A549 (cell line): ENCODE results near the gene TUBB2A. TPM values are rescaled to one million over a fixed set of nuclear protein-coding genes. Genes with fewer than 3 reads are reported as not detected.

Experiments used
- ATAC-seq, 2 experiments: fragments of 200-7000 bp in 1 of 2; fragments of >200 bp in 1 of 2; cut with Nextera tagmentation in 1 of 2; cut with Tn5 transposase in 1 of 2; 3 replicates each; pipeline versions ENCODE4 v1.8.0 to v1.9.1; 2018 to 2020; ENCODE audit warnings: mild to moderate bottlenecking in 1 of 2, moderate library complexity in 1 of 2
- CTCF ChIA-PET: fragments of 300-600 bp; sonication (Branson Sonifier 250); formaldehyde crosslinking; extraction: SDS; loops from one replicate; lab custom pipeline; 2021; ENCODE audit warnings: antibody characterized with exemption, inconsistent platforms; lab: Yijun Ruan, JAX
- POLR2A ChIA-PET: fragments of 350-600 bp; formaldehyde crosslinking; extraction: SDS; loops from one replicate; lab custom pipeline; 2021; ENCODE audit warnings: antibody characterized with exemption, inconsistent platforms; lab: Yijun Ruan, JAX
- DNase-seq, 2 experiments: peaks; one replicate each; pipeline versions ENCODE4 v3.0.0 to v3.0.0-alpha.2; 2011 to 2016; ENCODE audit warnings: low read depth in 1 of 2, low spot score in 1 of 2
- FAIRE-seq: peaks from 2 replicates; lab custom pipeline; 2011; peaks lifted over from hg19 to GRCh38; lab: Jason Lieb, UNC
- H3K27ac ChIP-seq, 2 experiments: fragments of >200 bp; sonication (Bioruptor Twin); formaldehyde crosslinking; 3 replicates each; pipeline ENCODE4 v1.5.1; 2016 to 2017
- H3K4me1 ChIP-seq: fragments of >200 bp; sonication (Bioruptor Twin); formaldehyde crosslinking; 3 replicates; pipeline ENCODE4 v1.6.1; 2016
- H3K4me2 ChIP-seq: fragments of >200 bp; sonication (Bioruptor Twin); formaldehyde crosslinking; 3 replicates; pipeline ENCODE4 v1.6.1; 2016
- H3K4me3 ChIP-seq: fragments of >200 bp; sonication (Bioruptor Twin); formaldehyde crosslinking; 3 replicates; pipeline ENCODE4 v1.5.1; 2016
- H3K9me3 ChIP-seq: fragments of >200 bp; sonication (Bioruptor Twin); formaldehyde crosslinking; 3 replicates; pipeline ENCODE4 v1.6.1; 2016
- CBX2 ChIP-seq: fragments of 200-600 bp; sonication (generic); IDR thresholded peaks from 2 replicates; pipeline ENCODE4 v1.6.1; 2016; ENCODE audit warnings: low read depth, mild to moderate bottlenecking, borderline replicate concordance
- ESRRA ChIP-seq: fragments of 150-350 bp; IDR thresholded peaks from 2 replicates; pipeline ENCODE4 v1.6.1; 2014; ENCODE audit warnings: mild to moderate bottlenecking, low read length, borderline replicate concordance
- HMGXB4 ChIP-seq: fragments of 250-450 bp; sonication (Bioruptor Pico); IDR thresholded peaks from 2 replicates; pipeline ENCODE4 v1.5.0; 2021; ENCODE audit warnings: mild to moderate bottlenecking, moderate library complexity, borderline replicate concordance
- HOXA7 ChIP-seq: fragments of 250-450 bp; sonication (Bioruptor Pico); IDR thresholded peaks from 2 replicates; pipeline ENCODE4 v1.5.0; 2020; ENCODE audit warnings: mild to moderate bottlenecking, moderate library complexity
- HOXB13 ChIP-seq: fragments of 250-450 bp; sonication (Bioruptor Pico); IDR thresholded peaks from 2 replicates; pipeline ENCODE4 v1.5.0; 2020; ENCODE audit warnings: low read depth, mild to moderate bottlenecking, moderate library complexity
- JUNB ChIP-seq: fragments of >200 bp; sonication (Bioruptor Twin); formaldehyde crosslinking; IDR thresholded peaks from 2 replicates; pipeline ENCODE4 v1.6.1; 2016
- MAZ ChIP-seq: fragments of 150-350 bp; IDR thresholded peaks from 2 replicates; pipeline ENCODE4 v1.6.1; 2014; ENCODE audit warnings: antibody characterized with exemption, low read depth, low read length, borderline replicate concordance
- NR3C1 ChIP-seq: fragments of >200 bp; sonication (Bioruptor Twin); formaldehyde crosslinking; IDR thresholded peaks from 3 replicates; pipeline ENCODE4 v1.6.1; 2017
- POLR2AphosphoS2 ChIP-seq: conservative IDR thresholded peaks from 2 replicates; pipeline ENCODE4 v1.6.1; 2012; ENCODE audit warnings: low read length, improper control_type of control experiment, inconsistent platforms
- RAD21 ChIP-seq, 2 experiments: fragments of >200 bp in 1 of 2; sonication (Bioruptor Twin) in 1 of 2; formaldehyde crosslinking in 1 of 2; IDR thresholded peaks in 1 of 2; conservative IDR thresholded peaks in 1 of 2; 2 replicates in 1 of 2; 3 replicates in 1 of 2; pipeline ENCODE4 v1.6.1; 2012 to 2018; ENCODE audit warnings: inconsistent platforms in 1 of 2
- RCOR1 ChIP-seq: fragments of 150-350 bp; IDR thresholded peaks from 2 replicates; pipeline ENCODE4 v1.6.1; 2014; ENCODE audit warnings: antibody characterized with exemption, low read length, low read depth
- RFX5 ChIP-seq: fragments of 450-650 bp; IDR thresholded peaks from 2 replicates; pipeline ENCODE4 v1.7.1; 2014; ENCODE audit warnings: antibody characterized with exemption, mild to moderate bottlenecking, moderate library complexity
- RNF2 ChIP-seq: fragments of 200-600 bp; sonication (generic); IDR thresholded peaks from 2 replicates; pipeline ENCODE4 v1.6.1; 2016; ENCODE audit warnings: low read depth, mild to moderate bottlenecking, antibody characterized with exemption, moderate library complexity, borderline replicate concordance
- SMC3 ChIP-seq: fragments of >200 bp; sonication (Bioruptor Twin); formaldehyde crosslinking; IDR thresholded peaks from 3 replicates; pipeline ENCODE4 v1.6.1; 2018; ENCODE audit warnings: inconsistent platforms
- ZC3H11A ChIP-seq: fragments of 450-650 bp; IDR thresholded peaks from 2 replicates; pipeline ENCODE4 v1.6.1; 2014; ENCODE audit warnings: antibody characterized with exemption, mild to moderate bottlenecking
- ZNF302 ChIP-seq: fragments of 250-450 bp; sonication (Bioruptor Pico); IDR thresholded peaks from 2 replicates; pipeline ENCODE4 v1.9.0; 2021; ENCODE audit warnings: inconsistent platforms, mild to moderate bottlenecking, moderate library complexity
- WGBS: methylation state at CpG from one replicate; pipeline ENCODE4 v1.1.6; 2017; ENCODE audit errors: missing lambda C conversion rate; 5-methylcytosine and 5-hydroxymethylcytosine counted together
- polyA plus RNA-seq, 4 experiments: library from polyadenylated mRNA; depleted of rRNA in 3 of 4; stranded (reverse); fragments of >200 nt; fragmentation: RNase III in 1 of 4; extraction: RNeasy Plus Mini Kit Qiagen cat#74134 plus additional on column Dnase treatment in 1 of 4; gene quantifications; 2 replicates in 3 of 4; 3 replicates in 1 of 4; pipeline ENCODE4 v1.2.3, GENCODE V29; 2011 to 2017
- TF ChIP-seq, protein P1 (sequence below): fragments of 250-450 bp; sonication (Bioruptor Pico); IDR thresholded peaks from 2 replicates; pipeline ENCODE4 v1.5.0; 2020; ENCODE audit warnings: low read depth, mild to moderate bottlenecking, moderate library complexity
- TF ChIP-seq, protein P2 (sequence below): IDR thresholded peaks from 2 replicates; pipeline ENCODE4 v1.6.1; 2012

TUBB2A gene
- polyA plus RNA-seq, 2 of the 4 experiments (the other 2 are of a cell fraction): 23.9 to 47.4 TPM

DNA sequence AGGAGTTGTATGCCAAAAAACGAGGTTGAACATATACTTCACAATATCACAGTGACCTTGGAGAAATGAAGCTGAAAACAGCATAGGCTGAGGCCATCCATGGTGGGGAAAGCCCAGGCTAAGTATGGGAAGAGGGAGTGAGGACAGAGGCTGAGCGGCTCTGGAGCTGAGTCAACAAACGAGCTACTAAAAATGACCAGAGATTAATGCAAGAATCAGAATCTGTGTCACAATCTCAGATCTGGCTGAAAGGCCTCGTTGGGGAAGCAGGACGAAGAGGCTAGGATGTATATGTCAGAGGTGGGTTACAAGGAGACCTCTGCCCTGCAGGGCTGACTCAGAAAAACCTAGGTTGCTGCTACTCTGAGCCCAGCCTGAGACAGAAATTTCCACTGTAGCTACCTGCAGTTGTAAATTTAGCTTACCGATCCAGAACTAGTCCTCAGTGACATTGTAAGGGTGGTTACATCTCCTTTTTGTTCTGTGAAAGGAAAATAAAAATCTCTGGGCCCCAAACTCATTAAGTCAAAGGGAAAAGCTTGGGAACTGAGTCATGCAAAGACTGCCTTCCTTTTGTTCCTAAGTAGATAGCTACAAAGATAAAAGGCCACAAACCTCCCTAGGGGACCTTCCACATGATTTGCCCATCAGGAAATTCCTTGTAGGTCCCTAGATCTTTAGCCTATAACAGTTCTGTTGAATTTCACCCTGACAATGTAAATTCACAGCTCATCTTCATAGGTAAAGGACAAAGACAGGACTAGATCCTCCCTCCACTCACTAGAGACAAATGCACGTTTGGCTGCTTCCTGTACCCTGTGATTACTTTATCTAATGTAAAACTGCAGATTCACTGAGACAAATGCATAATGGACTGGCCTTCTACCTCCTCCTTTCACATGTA lies 8.5 kb upstream of the TUBB2A start:
- no peak overlapping the region for H3K4me3 ChIP-seq
- CTCF ChIA-PET: interaction anchor here (0.6 to 2.6 kb wide), 5 partner anchors 9 to 85 kb away, joined by 3 to 11 read pairs (median 3); partner anchors contain the start of gene TUBB2A
- no peaks in the 10 kb centered on the region for H3K9me3 ChIP-seq
- DNase-seq (no peak), FAIRE-seq (no peak), ATAC-seq (no peak)
- H3K4me1 ChIP-seq: peaks cover 16% of the 10 kb centered on the region; the same call in 2 of the 3 replicates
- H3K27ac ChIP-seq: no peak overlapping the region
- no peak overlapping the region for H3K4me2 ChIP-seq
- POLR2A ChIA-PET: no interaction called here
- 66% methylated on average over 7 of the region's 7 CpGs for WGBS
- TF ChIP-seq, protein P1, sequence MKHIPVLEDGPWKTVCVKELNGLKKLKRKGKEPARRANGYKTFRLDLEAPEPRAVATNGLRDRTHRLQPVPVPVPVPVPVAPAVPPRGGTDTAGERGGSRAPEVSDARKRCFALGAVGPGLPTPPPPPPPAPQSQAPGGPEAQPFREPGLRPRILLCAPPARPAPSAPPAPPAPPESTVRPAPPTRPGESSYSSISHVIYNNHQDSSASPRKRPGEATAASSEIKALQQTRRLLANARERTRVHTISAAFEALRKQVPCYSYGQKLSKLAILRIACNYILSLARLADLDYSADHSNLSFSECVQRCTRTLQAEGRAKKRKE: no peak
- no peak for TF ChIP-seq RFX5
- TF ChIP-seq NR3C1: no peak
- no peak for TF ChIP-seq ZC3H11A
- TF ChIP-seq HMGXB4 (CRISPR knock-in tag): no peak
- no peak for TF ChIP-seq POLR2AphosphoS2
- no peak for TF ChIP-seq JUNB
- no peak for TF ChIP-seq RNF2
- TF ChIP-seq RAD21 (conservative IDR thresholded peaks at IDR 0.05 in 1 of 2, IDR thresholded peaks at IDR 0.05 in 1 of 2): no peak
- TF ChIP-seq ESRRA: no peak
- no peak for TF ChIP-seq RCOR1
- TF ChIP-seq ZNF302: no peak
- TF ChIP-seq SMC3: no peak
- TF ChIP-seq, protein P2, sequence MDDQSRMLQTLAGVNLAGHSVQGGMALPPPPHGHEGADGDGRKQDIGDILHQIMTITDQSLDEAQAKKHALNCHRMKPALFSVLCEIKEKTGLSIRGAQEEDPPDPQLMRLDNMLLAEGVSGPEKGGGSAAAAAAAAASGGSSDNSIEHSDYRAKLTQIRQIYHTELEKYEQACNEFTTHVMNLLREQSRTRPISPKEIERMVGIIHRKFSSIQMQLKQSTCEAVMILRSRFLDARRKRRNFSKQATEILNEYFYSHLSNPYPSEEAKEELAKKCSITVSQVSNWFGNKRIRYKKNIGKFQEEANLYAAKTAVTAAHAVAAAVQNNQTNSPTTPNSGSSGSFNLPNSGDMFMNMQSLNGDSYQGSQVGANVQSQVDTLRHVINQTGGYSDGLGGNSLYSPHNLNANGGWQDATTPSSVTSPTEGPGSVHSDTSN: no peak
- no peak for TF ChIP-seq HOXA7 (CRISPR knock-in tag)

DNA sequence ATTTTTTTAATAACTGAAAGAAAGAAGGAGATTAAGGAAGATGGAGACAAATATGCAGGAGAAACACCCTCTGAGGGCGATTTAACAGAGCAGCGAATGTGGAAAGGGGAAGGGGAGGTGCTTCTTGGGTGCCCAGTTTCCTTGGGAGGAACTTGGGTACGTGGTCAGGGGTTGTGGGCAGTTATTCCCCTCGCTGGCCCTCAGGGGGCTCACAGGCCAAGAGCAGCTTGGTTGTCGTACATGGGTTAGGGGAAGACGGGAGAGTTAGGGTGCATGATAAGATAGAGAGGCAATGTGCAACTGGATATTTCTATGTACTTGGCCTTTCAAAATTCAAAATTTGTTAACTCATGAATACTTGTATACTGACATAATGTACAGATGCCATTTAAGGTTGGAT lies 7.0 kb upstream of the TUBB2A start:
- FAIRE-seq (no peak), DNase-seq (no peak), ATAC-seq (no peak)
- Histone ChIP-seq H3K27ac (no peak overlapping the region), H3K4me2 (no peak overlapping the region), H3K9me3 (no peaks in the 10 kb centered on the region), H3K4me1 (peaks cover 31% of the 10 kb centered on the region), H3K4me3 (no peak overlapping the region)
- TF ChIP-seq HOXB13 (CRISPR knock-in tag): no peak
- TF ChIP-seq MAZ: no peak
- TF ChIP-seq NR3C1: no peak
- no peak for TF ChIP-seq JUNB
- no peak for TF ChIP-seq CBX2
- WGBS: 96% methylated on average over 6 of the region's 6 CpGs
- POLR2A ChIA-PET: no interaction called here
- CTCF ChIA-PET: interaction anchor here (2.6 kb wide), 1 partner anchor 87 kb away, joined by 11 read pairs; no protein-coding TSS in a partner anchor
